ENCODE measurements around the gene PSORS1C2. TPM values are rescaled to one million over a fixed set of nuclear protein-coding genes. Genes with fewer than 3 reads are reported as not detected.

Gene PSORS1C2
- total RNA-seq, 1 experiment from 2014 or later = not detected

DNA sequence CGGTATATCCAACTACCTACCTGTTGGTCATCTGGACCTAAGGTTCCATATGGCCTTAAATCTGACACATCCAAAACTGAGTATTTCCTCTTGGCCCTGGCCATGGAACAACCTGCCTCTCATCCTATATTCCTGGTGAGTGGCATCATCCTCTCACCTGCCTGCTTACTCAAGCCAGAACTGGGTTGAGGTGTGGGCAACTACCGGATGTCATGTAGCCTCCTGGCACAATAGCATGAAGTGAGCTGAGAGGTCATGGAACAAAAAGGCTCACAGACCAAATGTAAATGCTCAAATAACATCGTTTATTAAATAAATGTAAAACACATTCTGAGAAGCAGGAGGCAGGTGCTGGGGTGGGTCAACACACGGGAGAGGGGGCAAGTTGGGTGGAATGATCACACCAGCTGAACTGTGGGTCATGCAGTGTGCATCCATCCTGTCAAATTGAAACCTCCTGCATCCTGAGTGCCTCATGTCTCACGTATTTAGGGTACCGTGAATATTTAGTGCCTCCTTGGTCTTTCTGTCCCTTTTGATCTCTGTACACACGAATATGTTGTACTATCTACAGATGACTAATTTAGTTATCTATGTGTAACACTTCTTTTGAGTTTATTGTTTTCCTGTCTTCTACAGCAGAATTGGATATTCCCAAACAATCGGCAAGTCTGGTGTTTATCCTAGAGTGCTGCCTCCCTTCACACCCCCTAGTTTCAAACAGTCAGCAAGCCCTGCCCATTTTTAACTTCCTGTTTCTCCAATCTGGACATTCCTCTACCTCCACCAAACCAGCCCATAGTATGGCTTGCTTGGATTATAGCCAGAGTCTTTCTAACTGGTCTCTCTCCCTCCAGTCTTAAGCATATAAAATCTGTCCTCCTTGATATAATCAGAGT, 39.5 kb upstream of the PSORS1C2 start:
- ChIA-PET POLR2A (ENCODE audit: unreplicated experiment) (no interaction called here), CTCF (interaction anchor here (0.6 kb wide), 1 partner anchor 20 kb away, joined by 3 read pairs; the partner anchor contains the start of gene TCF19)
- H4K20me1 ChIP-seq (ENCODE audit: insufficient read depth) = no peaks in the 10 kb centered on the region
- no peak overlapping the region for H3K27ac ChIP-seq
- BruUV-seq (replicated peaks) = no TSS peak
- intact Hi-C loops (cut with micrococcal nuclease; ENCODE audit: unreplicated experiment) = no loop called here
- H2AFZ ChIP-seq = no peak overlapping the region
- no peak overlapping the region for H3K4me2 ChIP-seq
- H3K27me3 ChIP-seq (ENCODE audit: insufficient read depth, low read depth) = no peaks in the 10 kb centered on the region
- H3K9me3 ChIP-seq (ENCODE audit: insufficient read depth, low read depth) = no peaks in the 10 kb centered on the region
- no peaks in the 10 kb centered on the region for H3K79me2 ChIP-seq (ENCODE audit: low read depth)
- no peaks in the 10 kb centered on the region for H3F3A ChIP-seq (ENCODE audit: insufficient read depth, low read depth)
- no peaks in the 10 kb centered on the region for H3K36me3 ChIP-seq (ENCODE audit: low read depth)
- TF ChIP-seq CTCF (conservative IDR thresholded peaks at IDR 0.05) (no peak), EZH2 (IDR thresholded peaks at IDR 0.05; ENCODE audit: low read depth) (no peak)
- DNase-seq = no peak
- no peak overlapping the region for H3K4me3 ChIP-seq
- no peaks in the 10 kb centered on the region for H3K4me1 ChIP-seq (replicated peaks; ENCODE audit: insufficient read depth)
- H3K9me2 ChIP-seq (ENCODE audit: insufficient read depth) = no peaks in the 10 kb centered on the region

GRCh38 chr6:31175971-31176370, 37.1 kb upstream of the PSORS1C2 start:
- Histone ChIP-seq H3K27ac (no peak overlapping the region), H3K4me2 (no peak overlapping the region), H2AFZ (no peak overlapping the region), H3K27me3 (ENCODE audit: insufficient read depth, low read depth) (no peaks in the 10 kb centered on the region), H3K79me2 (ENCODE audit: low read depth) (no peaks in the 10 kb centered on the region), H3K9me3 (ENCODE audit: insufficient read depth, low read depth) (no peaks in the 10 kb centered on the region), H3K4me1 (replicated peaks; ENCODE audit: insufficient read depth) (no peaks in the 10 kb centered on the region), H3K36me3 (ENCODE audit: low read depth) (no peaks in the 10 kb centered on the region), H4K20me1 (ENCODE audit: insufficient read depth) (no peaks in the 10 kb centered on the region), H3K9me2 (ENCODE audit: insufficient read depth) (no peaks in the 10 kb centered on the region), H3F3A (ENCODE audit: insufficient read depth, low read depth) (no peaks in the 10 kb centered on the region), H3K4me3 (no peak overlapping the region)
- no peak for DNase-seq
- ChIA-PET POLR2A (ENCODE audit: unreplicated experiment) (no interaction called here), CTCF (no interaction called here)
- BruUV-seq (replicated peaks) = no TSS peak
- TF ChIP-seq CTCF (conservative IDR thresholded peaks at IDR 0.05) (no peak), EZH2 (IDR thresholded peaks at IDR 0.05; ENCODE audit: low read depth) (no peak)
- intact Hi-C loops (cut with micrococcal nuclease; ENCODE audit: unreplicated experiment) = no loop called here

- Histone ChIP-seq H3K36me3 (ENCODE audit: low read depth) (no peaks in the 10 kb centered on the region), H3K4me3 (no peak overlapping the region), H3K79me2 (ENCODE audit: low read depth) (no peaks in the 10 kb centered on the region), H4K20me1 (ENCODE audit: insufficient read depth) (no peaks in the 10 kb centered on the region), H3F3A (ENCODE audit: insufficient read depth, low read depth) (peaks cover 7% of the 10 kb centered on the region; the same call in 1 of the 2 replicates), H3K4me1 (replicated peaks; ENCODE audit: insufficient read depth) (peaks cover 8% of the 10 kb centered on the region), H3K4me2 (no peak overlapping the region), H3K9me3 (ENCODE audit: insufficient read depth, low read depth) (no peaks in the 10 kb centered on the region), H3K27ac (no peak overlapping the region), H2AFZ (no peak overlapping the region), H3K27me3 (ENCODE audit: insufficient read depth, low read depth) (no peaks in the 10 kb centered on the region), H3K9me2 (ENCODE audit: insufficient read depth) (no peaks in the 10 kb centered on the region)
- ChIA-PET CTCF (no interaction called here), POLR2A (ENCODE audit: unreplicated experiment) (no interaction called here)
- intact Hi-C loops (cut with micrococcal nuclease; ENCODE audit: unreplicated experiment) = no loop called here
- no peak for DNase-seq
- no peak for TF ChIP-seq CTCF (conservative IDR thresholded peaks at IDR 0.05)
- TF ChIP-seq EZH2 (IDR thresholded peaks at IDR 0.05; ENCODE audit: low read depth) = no peak
- BruUV-seq (replicated peaks) = no TSS peak
These were observed 35.5 kb upstream of the PSORS1C2 start for GRCh38 chr6:31174378-31174777.

Measured in PC-9 (cell line).